Lung (tissue), 12 donors: ENCODE measurements around the gene TMEM52. TPM values are rescaled to one million over a fixed set of nuclear protein-coding genes. Genes with fewer than 3 reads are reported as not detected.
A peak's percentile ranks its signal among the peaks of the same experiment; 100 is the strongest.

Experiments used
- ATAC-seq: fragments of 200-7000 bp; cut with Tn5 transposase; one replicate; pipeline ENCODE4 v1.9.1; 2020; ENCODE audit warnings: moderate number of reproducible peaks; ENCODE audit not compliant: insufficient read depth, low FRiP score
- DNase-seq, 3 donors: peaks; one replicate each; pipeline ENCODE4 v3.0.0-alpha.2; 2013 to 2017
- H3K27ac ChIP-seq, 2 donors: one replicate each; pipeline ENCODE4 v1.5.1; 2013; ENCODE audit warnings: mild to moderate bottlenecking in 2 of 2, moderate library complexity in 2 of 2, control low read depth in 1 of 2, inconsistent platforms in 1 of 2, low read depth in 1 of 2, low read length in 1 of 2
- H3K27me3 ChIP-seq, 3 donors: one replicate each; pipeline ENCODE4 v1.5.1; 2013; ENCODE audit warnings: low read length in 2 of 3; ENCODE audit not compliant: control insufficient read depth in 3 of 3, insufficient read depth in 3 of 3
- H3K36me3 ChIP-seq, 4 donors: one replicate each; pipeline ENCODE4 v1.5.1; 2013; ENCODE audit warnings: low read length in 4 of 4, mild to moderate bottlenecking in 1 of 4, moderate library complexity in 1 of 4; ENCODE audit not compliant: control insufficient read depth in 4 of 4, insufficient read depth in 4 of 4
- H3K4me1 ChIP-seq, 5 donors: one replicate each; pipeline ENCODE4 v1.5.1; 2013; ENCODE audit warnings: low read length in 5 of 5, mild to moderate bottlenecking in 2 of 5, moderate library complexity in 1 of 5; ENCODE audit not compliant: control insufficient read depth in 5 of 5, insufficient read depth in 5 of 5
- H3K4me3 ChIP-seq: one replicate; pipeline ENCODE4 v1.5.1; 2013; ENCODE audit warnings: mild to moderate bottlenecking, control low read depth, moderate library complexity
- H3K9ac ChIP-seq, 2 donors: one replicate each; pipeline ENCODE4 v1.5.1; 2013; ENCODE audit warnings: low read length in 2 of 2, control low read depth in 1 of 2; ENCODE audit not compliant: insufficient read depth in 1 of 2
- H3K9me3 ChIP-seq, 4 donors: one replicate each; pipeline ENCODE4 v1.5.1; 2013; ENCODE audit warnings: low read length in 3 of 4, mild to moderate bottlenecking in 1 of 4, moderate library complexity in 1 of 4; ENCODE audit not compliant: control insufficient read depth in 4 of 4, insufficient read depth in 3 of 4
- whole genome bisulfite sequencing, 2 donors: extraction: QIAGEN DNeasy Blood & Tissue Kit; methylation state at CpG; one replicate each; pipeline ENCODE4 v1.1.7; 2013; 5-methylcytosine and 5-hydroxymethylcytosine counted together
- polyA plus RNA-seq, 2 donors: library from polyadenylated mRNA; stranded (reverse); fragments of 200-250 nt; gene quantifications; one replicate each; pipeline ENCODE4 v1.2.1, GENCODE V29; 2013
- total RNA-seq, 2 donors: library from RNA; depleted of rRNA in 1 of 2; stranded (reverse); fragments of >200 nt in 1 of 2; gene quantifications; one replicate each; pipeline ENCODE4 v1.2.1, GENCODE V29; 2014 to 2021
- TF ChIP-seq, protein P1 (sequence below): IDR thresholded peaks from 2 replicates; pipeline ENCODE4 v1.5.1; 2012; ENCODE audit warnings: mild to moderate bottlenecking; ENCODE audit errors: control extremely low read depth, extremely low read depth
- donor health status: control.
- donor health status: control.
- donor health status: Bipolar disorder and iron deficiency.
- donor health status: healthy.
- donor health status: DM: yes; HTN: yes; CAD: no.

TMEM52 gene
- total and polyA plus RNA-seq, 4 donors, result 2.8 to 6.1 (median 3.1) TPM; not detected in 1

DNA sequence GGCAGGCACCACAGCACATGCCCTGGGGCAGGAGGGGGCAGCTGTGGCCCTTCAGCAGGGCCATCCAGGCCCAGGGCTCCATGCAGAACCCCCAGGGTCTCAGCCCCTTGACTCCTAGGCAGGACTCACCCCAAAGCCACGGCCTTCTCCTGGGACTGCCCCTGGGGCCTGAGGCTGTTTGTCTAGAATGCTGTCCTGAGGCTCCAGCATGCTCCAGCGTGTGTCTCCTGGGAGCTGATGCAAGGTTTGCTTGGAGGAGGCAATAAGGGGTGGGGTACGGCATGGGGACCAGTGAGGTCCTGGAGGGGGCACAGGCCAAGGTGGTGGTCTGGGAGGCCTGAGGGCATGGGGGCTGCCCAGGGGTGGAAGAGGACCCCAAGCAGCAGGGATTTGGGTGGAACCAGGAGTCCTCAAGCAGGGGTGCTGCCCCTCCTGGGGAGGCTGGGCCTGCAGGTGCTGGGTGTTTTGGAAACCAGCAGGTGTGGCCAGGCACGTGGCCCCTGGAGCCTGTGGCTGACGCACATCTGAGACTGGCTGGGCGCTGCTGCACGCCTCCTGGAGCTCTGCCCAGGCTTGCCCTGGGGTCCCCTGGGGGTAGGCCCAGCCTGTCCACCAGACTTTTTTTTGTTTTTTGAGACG, 11.9 kb downstream of the TMEM52 start:
- no peak for DNase-seq
- Histone ChIP-seq H3K27me3 (no peaks in the 10 kb centered on the region), H3K9me3 (no peaks in the 10 kb centered on the region), H3K4me1 (peaks cover 0 to 13% (median 0%) of the 10 kb centered on the region in 5 donors), H3K4me3 (no peak overlapping the region), H3K27ac (no peak overlapping the region), H3K9ac (no peak overlapping the region), H3K36me3 (no peaks in the 10 kb centered on the region)
- ATAC-seq, result no peak
- TF ChIP-seq, protein P1, sequence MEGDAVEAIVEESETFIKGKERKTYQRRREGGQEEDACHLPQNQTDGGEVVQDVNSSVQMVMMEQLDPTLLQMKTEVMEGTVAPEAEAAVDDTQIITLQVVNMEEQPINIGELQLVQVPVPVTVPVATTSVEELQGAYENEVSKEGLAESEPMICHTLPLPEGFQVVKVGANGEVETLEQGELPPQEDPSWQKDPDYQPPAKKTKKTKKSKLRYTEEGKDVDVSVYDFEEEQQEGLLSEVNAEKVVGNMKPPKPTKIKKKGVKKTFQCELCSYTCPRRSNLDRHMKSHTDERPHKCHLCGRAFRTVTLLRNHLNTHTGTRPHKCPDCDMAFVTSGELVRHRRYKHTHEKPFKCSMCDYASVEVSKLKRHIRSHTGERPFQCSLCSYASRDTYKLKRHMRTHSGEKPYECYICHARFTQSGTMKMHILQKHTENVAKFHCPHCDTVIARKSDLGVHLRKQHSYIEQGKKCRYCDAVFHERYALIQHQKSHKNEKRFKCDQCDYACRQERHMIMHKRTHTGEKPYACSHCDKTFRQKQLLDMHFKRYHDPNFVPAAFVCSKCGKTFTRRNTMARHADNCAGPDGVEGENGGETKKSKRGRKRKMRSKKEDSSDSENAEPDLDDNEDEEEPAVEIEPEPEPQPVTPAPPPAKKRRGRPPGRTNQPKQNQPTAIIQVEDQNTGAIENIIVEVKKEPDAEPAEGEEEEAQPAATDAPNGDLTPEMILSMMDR, result no peak
- 76 to 80% methylated on average over 8 of the region's 8 CpGs for WGBS, 2 donors

- 26 to 27% methylated on average over 15 of the region's 15 CpGs for WGBS, 2 donors
Measured at GRCh38 chr1:1906185-1907097, 12.6 kb downstream of the TMEM52 start.

GRCh38 chr1:1903224-1903623, 15.9 kb downstream of the TMEM52 start:
- H3K4me3 ChIP-seq, result no peak overlapping the region
- no peaks in the 10 kb centered on the region for H3K27me3 ChIP-seq
- peaks cover 0 to 13% (median 0%) of the 10 kb centered on the region in 5 donors for H3K4me1 ChIP-seq
- no peak overlapping the region for H3K9ac ChIP-seq
- TF ChIP-seq, protein P1, result no peak
- DNase-seq (no peak), ATAC-seq (no peak)
- no peak overlapping the region for H3K27ac ChIP-seq
- H3K36me3 ChIP-seq, result no peaks in the 10 kb centered on the region
- H3K9me3 ChIP-seq, result no peaks in the 10 kb centered on the region
- 94 to 98% methylated on average over 12 of the region's 12 CpGs for WGBS, 2 donors

More at GRCh38 chr1:1906185-1907097, 12.6 kb downstream of the TMEM52 start:
- TF ChIP-seq, protein P1, result peak; percentile 90
- H3K4me1 ChIP-seq, result peaks cover 0 to 13% (median 0%) of the 10 kb centered on the region in 5 donors
- no peaks in the 10 kb centered on the region for H3K27me3 ChIP-seq
- no peaks in the 10 kb centered on the region for H3K9me3 ChIP-seq
- H3K27ac ChIP-seq, result no peak overlapping the region
- H3K9ac ChIP-seq, result no peak overlapping the region
- ATAC-seq (peak; percentile 48), DNase-seq (peak; percentile 84 to 87 (median 86))
- H3K36me3 ChIP-seq, result no peaks in the 10 kb centered on the region
- H3K4me3 ChIP-seq, result no peak overlapping the region
